ENCODE measurements around the gene BHLHE23. TPM values are rescaled to one million over a fixed set of nuclear protein-coding genes. Genes with fewer than 3 reads are reported as not detected.

The BHLHE23 gene
- total and polyA plus RNA-seq, 12 donors: 0.03 TPM; not detected in 11

GRCh38 chr20:62996596-62996982 lies 10.2 kb downstream of the BHLHE23 start:
- H3K9me3 ChIP-seq: no peaks in the 10 kb centered on the region
- no peak overlapping the region for H3K4me3 ChIP-seq
- intact Hi-C loops (cut with DNase I): no loop called here
- H3K36me3 ChIP-seq: no peaks in the 10 kb centered on the region
- no peak for ATAC-seq
- DNase-seq: peak in 1 of 2 donors; percentile 0
- TF ChIP-seq CTCF (IDR thresholded peaks at IDR 0.05): no peak
- 88% methylated on average over 14 of the region's 14 CpGs for WGBS, 2 donors
- H3K4me1 ChIP-seq: no peaks in the 10 kb centered on the region
- H3K27ac ChIP-seq: no peak overlapping the region
- peaks cover 6 to 91% (median 78%) of the 10 kb centered on the region in 7 donors for H3K27me3 ChIP-seq

- TF ChIP-seq CTCF (IDR thresholded peaks at IDR 0.05): no peak
- Histone ChIP-seq H3K27me3 (peaks cover 6 to 91% (median 78%) of the 10 kb centered on the region in 7 donors), H3K4me3 (no peak overlapping the region), H3K27ac (no peak overlapping the region), H3K36me3 (no peaks in the 10 kb centered on the region), H3K4me1 (no peaks in the 10 kb centered on the region), H3K9me3 (no peaks in the 10 kb centered on the region)
- ATAC-seq: peak in 1 of 8 donors; percentile 42
- intact Hi-C loops (cut with DNase I): no loop called here
- DNase-seq: peak in 1 of 2 donors; percentile 6
- 80 to 82% methylated on average over 25 of the region's 25 CpGs for WGBS, 2 donors
Measured at GRCh38 chr20:62995898-62996595, 10.7 kb downstream of the BHLHE23 start.

- no peak overlapping the region for H3K27ac ChIP-seq
- H3K36me3 ChIP-seq: no peaks in the 10 kb centered on the region
- H3K4me1 ChIP-seq: no peaks in the 10 kb centered on the region
- 71 to 77% methylated on average over 11 of the region's 11 CpGs for WGBS, 2 donors
- H3K9me3 ChIP-seq: no peaks in the 10 kb centered on the region
- TF ChIP-seq CTCF (IDR thresholded peaks at IDR 0.05): no peak
- intact Hi-C loops (cut with DNase I): no loop called here
- no peak for ATAC-seq
- peaks cover 6 to 89% (median 78%) of the 10 kb centered on the region in 7 donors for H3K27me3 ChIP-seq
- DNase-seq: no peak
- H3K4me3 ChIP-seq: no peak overlapping the region
Measured at GRCh38 chr20:62995481-62995880, 11.3 kb downstream of the BHLHE23 start.

- no peaks in the 10 kb centered on the region for H3K36me3 ChIP-seq
- no peak for ATAC-seq
- H3K27ac ChIP-seq: no peak overlapping the region
- H3K27me3 ChIP-seq: peaks cover 6 to 82% (median 74%) of the 10 kb centered on the region in 7 donors
- H3K4me1 ChIP-seq: no peaks in the 10 kb centered on the region
- H3K9me3 ChIP-seq: no peaks in the 10 kb centered on the region
- WGBS, 2 donors: 66 to 72% methylated on average over 19 of the region's 19 CpGs
- no peak for DNase-seq
- H3K4me3 ChIP-seq: no peak overlapping the region
- no peak for TF ChIP-seq CTCF (IDR thresholded peaks at IDR 0.05)
- intact Hi-C loops (cut with DNase I): no loop called here
Measured at GRCh38 chr20:62994869-62995281, 11.9 kb downstream of the BHLHE23 start.
